Psoas muscle (tissue), 8 donors: ENCODE measurements around the gene PHKG1. TPM values are rescaled to one million over a fixed set of nuclear protein-coding genes. Genes with fewer than 3 reads are reported as not detected.
A peak's percentile ranks its signal among the peaks of the same experiment; 100 is the strongest.
"Not testable (repeated sequence)": the region's sequence is repeated elsewhere in the genome, so short reads cannot be mapped to it uniquely, and the experiment has no call there.

Source experiments
- ATAC-seq, 4 donors: fragments of 200-7000 bp; cut with Tn5 transposase; one replicate each; pipeline ENCODE4 v1.9.1; 2020; ENCODE audit warnings: moderate library complexity in 3 of 4, mild to moderate bottlenecking in 2 of 4
- DNase-seq, 2 donors: peaks; one replicate each; pipeline ENCODE4 v3.0.0-alpha.2; 2020
- H3K27ac ChIP-seq: fragments of 200-600 bp; one replicate; pipeline ENCODE4 v1.8.0; 2022
- H3K27me3 ChIP-seq, 3 donors: fragments of 200-600 bp in 1 of 3; one replicate each; pipeline versions ENCODE4 v1.6.1 to v1.8.0; 2013 to 2022; ENCODE audit warnings: low read length in 2 of 3, mild to moderate bottlenecking in 2 of 3, moderate library complexity in 1 of 3; ENCODE audit not compliant: insufficient read depth in 3 of 3
- H3K36me3 ChIP-seq, 2 donors: fragments of 200-600 bp in 1 of 2; one replicate each; pipeline versions ENCODE4 v1.6.1 to v1.8.0; 2013 to 2022; ENCODE audit warnings: low read depth in 1 of 2, mild to moderate bottlenecking in 1 of 2, moderate library complexity in 1 of 2; ENCODE audit not compliant: insufficient read depth in 1 of 2
- H3K4me1 ChIP-seq: fragments of 200-600 bp; one replicate; pipeline ENCODE4 v1.8.0; 2022
- H3K4me3 ChIP-seq: fragments of 200-600 bp; one replicate; pipeline ENCODE4 v1.8.0; 2022; ENCODE audit warnings: mild to moderate bottlenecking
- H3K9me3 ChIP-seq: fragments of 200-600 bp; one replicate; pipeline ENCODE4 v1.8.0; 2022
- CTCF ChIP-seq: fragments of 200-600 bp; IDR thresholded peaks from one replicate; pipeline ENCODE4 v1.8.0; 2022; ENCODE audit warnings: antibody characterized with exemption
- WGBS, 3 donors: extraction: QIAGEN DNeasy Blood & Tissue Kit; methylation state at CpG; one replicate each; pipeline versions ENCODE4 v1.1.6 to v1.1.7; 2013; 5-methylcytosine and 5-hydroxymethylcytosine counted together
- intact Hi-C, 2 donors: fragments of 100-400 bp; cut with DNase I; formaldehyde crosslinking; loops; one replicate each; pipeline versions ENCODE4 v1.11.0 to v1.14.2; 2022
- long read RNA-seq, 2 donors: library from polyadenylated mRNA; unstranded; transcript quantifications; one replicate each; pipeline ENCODE4 v2.0.0, GENCODE V29; 2021
- polyA plus RNA-seq, 3 donors: library from polyadenylated mRNA; stranded (reverse); fragments of 200-250 nt; gene quantifications; one replicate each; pipeline ENCODE4 v1.2.3, GENCODE V29; 2013
- total RNA-seq, 4 donors: library from RNA; stranded (reverse); fragmentation: NEBNext Ultra II Directional in 2 of 4; extraction: Animal tissue kit (Norgen Biotek cat#: 25700) in 2 of 4; gene quantifications; one replicate each; pipeline versions ENCODE4 v1.2.1 to v1.2.4, GENCODE V29; 2021 to 2023
- donor health status: healthy with polysubstance abuse.
- donor health status: DM: no; HTN: no; CAD: no; lungs with moderate emphysema.
- donor health status: Bipolar disorder and iron deficiency.
- donor health status: healthy.
- donor health status: DM: yes; HTN: yes; CAD: no.
- donor health status: DM: no; HTN: no; CAD: no.
- donor health status: DM: no; HTN: no; CAD: no.
- donor health status: DM: yes; HTN: yes; CAD: no.

Gene PHKG1
- 10 to 100 TPM; 32.2 to 99.6 (median 46.3) TPM for total RNA-seq
- 10 to 100 TPM in 2 of 3 donors, 1 to 10 TPM in 1; 9.2 to 65.1 (median 39.2) TPM for polyA plus RNA-seq
- long read RNA-seq, donor 1, transcript PHKG1-201 (10 exons, 1,431 nt) = major isoform, 31 of 43 reads
- long read RNA-seq, donor 1, partial matches to known transcripts = 0 of 43 reads
- long read RNA-seq, donor 1, other reads (novel, unspliced or antisense) = 9 of 43 reads
- long read RNA-seq, donor 2, transcript PHKG1-201 (10 exons, 1,431 nt) = major isoform, 203 of 308 reads
- long read RNA-seq, donor 2, partial matches to known transcripts = 19 of 308 reads
- long read RNA-seq, donor 2, other reads (novel, unspliced or antisense) = 83 of 308 reads

- H3K27ac ChIP-seq = peak within 1 kb of the TSS; percentile 86
- H3K4me3 ChIP-seq = peak within 1 kb of the TSS; percentile 67
- peak; percentile 89 to 91 (median 90) for ATAC-seq
- peaks cover 33% of the 10 kb centered on the region for H3K4me1 ChIP-seq
- intact Hi-C loops = loop anchor here in 1 of 2 donors (2.0 kb wide), 1 partner anchor 14 kb away; no protein-coding TSS in a partner anchor
- peaks cover 0 to 13% of the 10 kb centered on the region in 2 donors for H3K36me3 ChIP-seq
- WGBS, 3 donors = 11 to 20% (median 13%) methylated on average over 19 of the region's 19 CpGs
- peak; percentile 75 for TF ChIP-seq CTCF
- H3K27me3 ChIP-seq = no peaks in the 10 kb centered on the region
- peak; percentile 87 to 93 for DNase-seq
- no peaks in the 10 kb centered on the region for H3K9me3 ChIP-seq
Measured at GRCh38 chr7:56092789-56093531, at the start of gene PHKG1. PHKG1 (minus strand) TSS chr7:56092952; CDS start chr7:56088941, 4,011 bp downstream.

- H3K4me1 ChIP-seq, H3K36me3 ChIP-seq, H3K4me3 ChIP-seq, H3K27me3 ChIP-seq, intact Hi-C loops, H3K9me3 ChIP-seq, DNase-seq, H3K27ac ChIP-seq, ATAC-seq: not testable (repeated sequence)
- 29 to 52% (median 46%) methylated on average over 2 of the region's 2 CpGs for WGBS, 3 donors
Measured at GRCh38 chr7:56131062-56131461, 38.3 kb upstream of the PHKG1 start.

GRCh38 chr7:56127241-56127975, 34.7 kb upstream of the PHKG1 start:
- intact Hi-C loops = no loop called here
- no peaks in the 10 kb centered on the region for H3K27me3 ChIP-seq
- no peaks in the 10 kb centered on the region for H3K9me3 ChIP-seq
- ATAC-seq (no peak), DNase-seq (no peak)
- no peak overlapping the region for H3K4me3 ChIP-seq
- no peak for TF ChIP-seq CTCF
- no peaks in the 10 kb centered on the region for H3K4me1 ChIP-seq
- no peaks in the 10 kb centered on the region for H3K36me3 ChIP-seq
- 47 to 61% (median 48%) methylated on average over 7 of the region's 7 CpGs for WGBS, 3 donors
- no peak overlapping the region for H3K27ac ChIP-seq

- WGBS, 3 donors = 77 to 79% (median 79%) methylated on average over 8 of the region's 8 CpGs
- intact Hi-C loops = no loop called here
- no peaks in the 10 kb centered on the region for H3K9me3 ChIP-seq
- no peak for DNase-seq
- H3K4me1 ChIP-seq = no peaks in the 10 kb centered on the region
- no peak overlapping the region for H3K4me3 ChIP-seq
- no peak for TF ChIP-seq CTCF
- ATAC-seq = no peak
- H3K27ac ChIP-seq = no peak overlapping the region
- no peaks in the 10 kb centered on the region for H3K27me3 ChIP-seq
- H3K36me3 ChIP-seq = no peaks in the 10 kb centered on the region
Measured at GRCh38 chr7:56125831-56126230, 33.1 kb upstream of the PHKG1 start.

- Histone ChIP-seq H3K27me3 (no peaks in the 10 kb centered on the region), H3K36me3 (no peaks in the 10 kb centered on the region), H3K4me1 (no peaks in the 10 kb centered on the region), H3K27ac (no peak overlapping the region), H3K9me3 (no peaks in the 10 kb centered on the region), H3K4me3 (no peak overlapping the region)
- no peak for ATAC-seq
- DNase-seq = no peak
- intact Hi-C loops = no loop called here
- WGBS, 3 donors = 64 to 76% (median 66%) methylated on average over 6 of the region's 6 CpGs
- no peak for TF ChIP-seq CTCF
Measured at GRCh38 chr7:56124981-56125380, 32.2 kb upstream of the PHKG1 start.
